Measurements from ENCODE around the gene LPXN. TPM values are rescaled to one million over a fixed set of nuclear protein-coding genes. Genes with fewer than 3 reads are reported as not detected.

Gene LPXN
- total RNA-seq, 1 experiment from 2014 or later: 2.1 TPM

- no peaks in the 10 kb centered on the region for H3K27me3 Mint-ChIP-seq (ENCODE audit: low read depth)
- ATAC-seq (no peak), DNase-seq (ENCODE audit: low spot score) (no peak)
- ChIA-PET POLR2A (no interaction called here), CTCF (interaction anchor here (1.2 kb wide), 2 partner anchors 19 to 63 kb away, joined by 3 read pairs; no protein-coding TSS in a partner anchor)
- H3K4me3 Mint-ChIP-seq: no peak overlapping the region
- H3K27ac Mint-ChIP-seq: no peak overlapping the region; the same call in 1 of the 2 replicates
- TF ChIP-seq ZNF281 (CRISPR knock-in tag; IDR thresholded peaks at IDR 0.05) (no peak), ETV6 (CRISPR knock-in tag; IDR thresholded peaks at IDR 0.05) (no peak), GABPB1 (CRISPR knock-in tag; IDR thresholded peaks at IDR 0.05) (no peak), ZNF263 (CRISPR knock-in tag; IDR thresholded peaks at IDR 0.05; ENCODE audit: low read depth) (no peak), PREB (CRISPR knock-in tag; IDR thresholded peaks at IDR 0.05; ENCODE audit: borderline replicate concordance) (no peak), ZNF512 (CRISPR knock-in tag; IDR thresholded peaks at IDR 0.05; ENCODE audit: borderline replicate concordance) (no peak), ARID4B (CRISPR knock-in tag; IDR thresholded peaks at IDR 0.05; ENCODE audit: borderline replicate concordance) (no peak), USF1 (CRISPR knock-in tag; IDR thresholded peaks at IDR 0.05) (no peak), ATF6 (CRISPR knock-in tag; IDR thresholded peaks at IDR 0.05) (no peak), ESRRA (CRISPR knock-in tag; IDR thresholded peaks at IDR 0.05; ENCODE audit: borderline replicate concordance) (no peak), ATF1 (CRISPR knock-in tag; IDR thresholded peaks at IDR 0.05) (no peak), ERG (CRISPR knock-in tag; IDR thresholded peaks at IDR 0.05) (no peak), SP1 (CRISPR knock-in tag; conservative IDR thresholded peaks at IDR 0.05) (no peak), ZSCAN18 (CRISPR knock-in tag; IDR thresholded peaks at IDR 0.05) (no peak), ZNF121 (CRISPR knock-in tag; IDR thresholded peaks at IDR 0.05) (no peak)
- peaks cover 8% of the 10 kb centered on the region for H3K4me1 Mint-ChIP-seq
- H3K9me3 Mint-ChIP-seq: no peaks in the 10 kb centered on the region
- peaks cover 13% of the 10 kb centered on the region for H3K36me3 Mint-ChIP-seq
Observed at GRCh38 chr11:58586998-58587397, 11.3 kb upstream of the LPXN start.
